Upper lobe of left lung (tissue), 6 donors: Measurements from ENCODE around the gene NAP1L4. TPM values are rescaled to one million over a fixed set of nuclear protein-coding genes. Genes with fewer than 3 reads are reported as not detected.

Source experiments
- ATAC-seq, 2 donors: fragments of 200-7000 bp; cut with Tn5 transposase; one replicate each; pipeline ENCODE4 v1.9.1; 2022; ENCODE audit warnings: mild to moderate bottlenecking in 2 of 2, moderate library complexity in 2 of 2; ENCODE audit not compliant: low FRiP score in 2 of 2
- DNase-seq, 2 donors: peaks; one replicate each; pipeline ENCODE4 v3.0.0-alpha.2; 2019 to 2020
- H3K27ac ChIP-seq, 4 donors: fragments of 200-600 bp; sonication (generic); one replicate each; pipeline ENCODE4 v1.5.1; 2016 to 2019
- H3K27me3 ChIP-seq, 4 donors: fragments of 200-600 bp; sonication (generic); one replicate each; pipeline ENCODE4 v1.5.1; 2017 to 2019
- H3K36me3 ChIP-seq, 4 donors: fragments of 200-600 bp; sonication (generic); one replicate each; pipeline ENCODE4 v1.5.1; 2016 to 2019
- H3K4me1 ChIP-seq, 4 donors: fragments of 200-600 bp; sonication (generic); one replicate each; pipeline ENCODE4 v1.5.1; 2018 to 2019
- H3K4me3 ChIP-seq, 4 donors: fragments of 200-600 bp; sonication (generic); one replicate each; pipeline ENCODE4 v1.5.1; 2017 to 2019; ENCODE audit warnings: mild to moderate bottlenecking in 2 of 4, moderate library complexity in 1 of 4
- H3K9me3 ChIP-seq, 4 donors: fragments of 200-600 bp; sonication (generic); one replicate each; pipeline ENCODE4 v1.5.1; 2018 to 2019
- CTCF ChIP-seq, 6 experiments: fragments of 450-650 bp in 4 of 6; fragments of 200-600 bp in 2 of 6; sonication (generic) in 2 of 6; IDR thresholded peaks; one replicate each; pipeline ENCODE4 v1.5.1; 2016 to 2019; ENCODE audit warnings: antibody characterized with exemption in 6 of 6
- EP300 ChIP-seq, 4 donors: sonication (generic); formaldehyde crosslinking; IDR thresholded peaks; one replicate each; pipeline ENCODE4 v1.5.1; 2017; ENCODE audit warnings: antibody characterized with exemption in 4 of 4, control low read depth in 2 of 4
- POLR2A ChIP-seq, 4 donors: fragments of 450-650 bp; IDR thresholded peaks; one replicate each; pipeline ENCODE4 v1.5.1; 2016 to 2017; ENCODE audit warnings: antibody characterized with exemption in 4 of 4, mild to moderate bottlenecking in 2 of 4
- POLR2AphosphoS5 ChIP-seq, 2 donors: sonication (generic); formaldehyde crosslinking; IDR thresholded peaks; one replicate each; pipeline ENCODE4 v1.5.1; 2017; ENCODE audit warnings: antibody characterized with exemption in 2 of 2
- WGBS, 2 donors: methylation state at CpG; one replicate each; pipeline ENCODE4 v1.1.5; 2017 to 2018; 5-methylcytosine and 5-hydroxymethylcytosine counted together
- total RNA-seq, 6 donors: library from RNA; depleted of rRNA in 4 of 6; stranded (reverse); fragments of >200 nt in 4 of 6; gene quantifications; one replicate each; pipeline versions ENCODE4 v1.1.0 to v1.2.1, GENCODE V29; 2016 to 2021
- donor health status: DM: no; HTN: no; CAD: no; lungs with moderate emphysema.
- donor health status: DM: no; HTN: yes; CAD: no; lungs with severe emphysema.

NAP1L4 gene
- total RNA-seq, 6 donors from 2014 or later: 81.1 to 194 (median 103) TPM

- Histone ChIP-seq H3K36me3 (peaks cover 39 to 99% (median 89%) of the 10 kb centered on the region in 4 donors), H3K27me3 (no peaks in the 10 kb centered on the region), H3K4me1 (no peaks in the 10 kb centered on the region), H3K9me3 (no peaks in the 10 kb centered on the region), H3K4me3 (no peak overlapping the region), H3K27ac (peak overlapping the region in 1 of 4 donors; percentile 44)
- WGBS, 2 donors: 78 to 87% methylated on average over 16 of the region's 16 CpGs
- TF ChIP-seq EP300 (IDR thresholded peaks at IDR 0.05): no peak
- no peak for TF ChIP-seq POLR2AphosphoS5 (IDR thresholded peaks at IDR 0.05)
- TF ChIP-seq POLR2A (IDR thresholded peaks at IDR 0.05): no peak
- TF ChIP-seq CTCF (IDR thresholded peaks at IDR 0.05): no peak
- DNase-seq (no peak), ATAC-seq (no peak)
Observed at GRCh38 chr11:3014057-3014938, 22.2 kb upstream of the NAP1L4 start.

GRCh38 chr11:3011891-3012885 lies 20.1 kb upstream of the NAP1L4 start:
- peak in 1 of 2 donors; percentile 61 for DNase-seq
- H3K27me3 ChIP-seq: no peaks in the 10 kb centered on the region
- H3K4me1 ChIP-seq: no peaks in the 10 kb centered on the region
- no peaks in the 10 kb centered on the region for H3K9me3 ChIP-seq
- H3K4me3 ChIP-seq: no peak overlapping the region
- TF ChIP-seq POLR2AphosphoS5 (IDR thresholded peaks at IDR 0.05) (no peak), CTCF (IDR thresholded peaks at IDR 0.05) (no peak), EP300 (IDR thresholded peaks at IDR 0.05) (no peak)
- WGBS, 2 donors: 92 to 94% methylated on average over 19 to 31 of the region's 31 CpGs
- no peak overlapping the region for H3K27ac ChIP-seq
- H3K36me3 ChIP-seq: peaks cover 29 to 94% (median 76%) of the 10 kb centered on the region in 4 donors
- no peak for ATAC-seq

DNA sequence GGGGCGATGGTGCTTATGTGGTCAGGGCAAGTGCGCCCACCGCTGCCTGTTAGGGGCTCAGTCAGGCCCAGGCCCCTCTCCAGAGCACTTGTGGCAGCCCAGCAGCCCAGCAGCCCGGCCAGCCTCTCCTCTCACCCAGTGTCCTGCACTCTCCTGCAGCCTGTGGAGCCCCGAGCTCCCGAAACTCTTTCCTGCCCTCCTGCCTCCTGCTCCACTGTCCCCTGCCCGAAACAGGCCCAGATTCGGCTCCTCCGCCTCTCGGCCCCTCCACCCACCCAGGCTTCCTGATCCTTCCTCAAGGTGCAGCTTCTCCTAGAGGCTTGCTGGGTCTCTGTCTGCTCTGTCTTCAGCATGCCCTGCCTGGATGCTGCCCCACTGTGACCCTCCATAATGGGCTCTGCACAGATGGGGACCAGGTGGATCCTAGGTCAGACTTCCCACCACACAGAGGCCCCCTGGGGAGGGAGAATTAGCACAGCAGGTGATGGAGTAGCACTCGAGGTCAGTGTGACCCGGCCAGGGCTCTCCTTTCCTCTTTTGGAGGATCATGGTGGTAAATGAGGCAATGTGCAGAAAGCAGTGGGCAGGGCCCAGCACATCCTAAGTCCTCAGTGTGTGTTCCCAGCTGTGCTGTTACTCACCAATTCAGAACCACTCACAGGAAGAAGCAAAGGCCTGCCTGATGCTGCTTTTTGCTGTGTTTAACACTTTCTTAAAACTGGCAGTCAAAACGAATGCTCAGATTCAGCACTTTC lies 18.6 kb upstream of the NAP1L4 start:
- Histone ChIP-seq H3K36me3 (peaks cover 17 to 93% (median 70%) of the 10 kb centered on the region in 4 donors), H3K27ac (no peak overlapping the region), H3K27me3 (no peaks in the 10 kb centered on the region), H3K4me1 (peaks cover 0 to 9% (median 0%) of the 10 kb centered on the region in 4 donors), H3K4me3 (no peak overlapping the region), H3K9me3 (no peaks in the 10 kb centered on the region)
- no peak for ATAC-seq
- no peak for TF ChIP-seq EP300 (IDR thresholded peaks at IDR 0.05)
- no peak for TF ChIP-seq POLR2AphosphoS5 (IDR thresholded peaks at IDR 0.05)
- no peak for TF ChIP-seq CTCF (IDR thresholded peaks at IDR 0.05)
- DNase-seq: no peak
- 88 to 94% methylated on average over 7 to 13 of the region's 13 CpGs for WGBS, 2 donors

DNA sequence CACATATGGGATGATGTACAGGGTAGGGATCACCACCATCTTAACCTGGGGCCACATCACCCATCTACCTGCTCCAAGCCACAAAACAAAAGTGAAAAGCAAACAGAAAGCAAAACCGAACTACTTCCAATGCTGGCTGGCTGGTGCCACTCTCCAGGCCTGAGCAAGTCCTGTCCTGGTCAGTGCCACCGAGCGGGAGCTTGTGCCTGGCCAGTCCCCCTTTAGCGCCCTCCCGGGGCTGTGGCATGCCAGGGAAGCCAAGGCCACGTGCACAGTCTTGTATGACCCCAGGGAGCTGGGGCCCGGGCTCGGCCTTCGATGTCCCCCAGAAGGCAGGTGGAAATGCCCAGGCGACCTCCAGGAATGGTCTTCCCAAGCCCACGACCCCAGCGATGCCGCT lies 17.9 kb upstream of the NAP1L4 start:
- H3K4me1 ChIP-seq: peaks cover 0 to 9% (median 0%) of the 10 kb centered on the region in 4 donors
- DNase-seq (peak in 1 of 2 donors; percentile 69), ATAC-seq (no peak)
- TF ChIP-seq POLR2A (IDR thresholded peaks at IDR 0.05): no peak
- no peak for TF ChIP-seq POLR2AphosphoS5 (IDR thresholded peaks at IDR 0.05)
- no peak for TF ChIP-seq CTCF (IDR thresholded peaks at IDR 0.05)
- no peak for TF ChIP-seq EP300 (IDR thresholded peaks at IDR 0.05)
- H3K27ac ChIP-seq: no peak overlapping the region
- H3K4me3 ChIP-seq: no peak overlapping the region
- H3K27me3 ChIP-seq: no peaks in the 10 kb centered on the region
- H3K36me3 ChIP-seq: peaks cover 11 to 93% (median 63%) of the 10 kb centered on the region in 4 donors
- 92 to 97% methylated on average over 6 to 13 of the region's 13 CpGs for WGBS, 2 donors
- H3K9me3 ChIP-seq: no peaks in the 10 kb centered on the region
